ENCODE measurements around the gene PLCL2.

Gene PLCL2

GRCh38 chr3:16848007-16848406, 36.7 kb upstream of the PLCL2 start:
- Histone ChIP-seq H3K4me3 (no peak overlapping the region), H3K9me3 (no peaks in the 10 kb centered on the region), H3K4me1 (peaks cover 10% of the 10 kb centered on the region), H3K36me3 (replicated peaks) (no peaks in the 10 kb centered on the region), H3K27me3 (ENCODE audit: low read depth) (no peaks in the 10 kb centered on the region)
- no peak for DNase-seq (ENCODE audit: low spot score in 2 of 2)
- in situ Hi-C loops (cut with MboI; ENCODE audit: low sequenced_read_pairs) = no loop called here

- H3K9me3 ChIP-seq = no peaks in the 10 kb centered on the region; the same call in 1 of the 2 replicates
- in situ Hi-C loops (cut with MboI; ENCODE audit: low sequenced_read_pairs) = no loop called here
- peaks cover 10% of the 10 kb centered on the region for H3K4me1 ChIP-seq
- no peak overlapping the region for H3K4me3 ChIP-seq
- no peaks in the 10 kb centered on the region for H3K27me3 ChIP-seq (ENCODE audit: low read depth)
- no peaks in the 10 kb centered on the region for H3K36me3 ChIP-seq (replicated peaks)
- peak; percentile 89 to 93 for DNase-seq (ENCODE audit: low spot score in 2 of 2)
Observed at GRCh38 chr3:16849229-16849628, 35.5 kb upstream of the PLCL2 start.

DNA sequence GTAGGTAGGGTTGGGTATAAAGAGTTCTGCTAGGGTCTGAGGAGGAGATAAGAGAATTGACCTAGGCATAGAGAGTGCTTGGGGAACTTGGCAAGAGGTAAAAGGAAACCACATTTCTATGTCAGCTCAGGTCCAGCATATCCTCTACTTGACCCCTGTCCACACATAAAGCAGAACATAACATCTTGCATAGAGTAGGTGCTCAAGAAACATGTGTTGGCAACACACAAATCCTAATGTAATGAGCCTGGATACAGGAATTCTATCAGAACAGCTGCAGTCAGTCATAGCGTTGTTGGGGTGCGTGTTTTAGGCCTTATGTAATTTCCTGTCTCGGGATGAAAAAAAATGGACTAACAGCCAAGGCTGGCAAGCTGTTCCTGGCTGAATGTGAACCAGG, 35.0 kb upstream of the PLCL2 start:
- Histone ChIP-seq H3K27me3 (ENCODE audit: low read depth) (no peaks in the 10 kb centered on the region), H3K4me3 (no peak overlapping the region), H3K4me1 (peaks cover 10% of the 10 kb centered on the region), H3K9me3 (no peaks in the 10 kb centered on the region; the same call in 1 of the 2 replicates), H3K36me3 (replicated peaks) (no peaks in the 10 kb centered on the region)
- in situ Hi-C loops (cut with MboI; ENCODE audit: low sequenced_read_pairs) = no loop called here
- DNase-seq (ENCODE audit: low spot score in 2 of 2) = no peak

DNA sequence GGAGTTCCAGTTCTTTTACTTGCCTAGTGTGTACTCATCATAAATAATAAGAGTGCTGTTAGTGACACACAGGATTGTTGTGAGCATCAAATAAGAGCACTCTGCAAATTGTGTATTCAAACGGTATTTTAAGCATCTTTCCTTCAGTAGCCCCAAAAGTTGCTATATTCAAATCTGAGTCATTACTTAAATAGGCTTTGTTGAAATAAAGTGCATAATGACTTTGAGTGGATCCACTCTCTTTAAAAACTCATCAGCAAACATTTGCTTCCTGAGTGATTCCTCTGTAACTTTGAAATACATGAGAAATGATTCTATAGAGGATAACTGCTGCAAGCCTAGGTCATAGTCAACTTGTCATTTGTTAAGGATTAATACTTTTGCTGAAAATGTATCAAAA, 29.3 kb upstream of the PLCL2 start:
- H3K27me3 ChIP-seq (ENCODE audit: low read depth) = 0 out of 2 replicates have a peak, but pooled peaks cover 3% of the 10 kb centered on the region
- H3K36me3 ChIP-seq (replicated peaks) = no peaks in the 10 kb centered on the region
- in situ Hi-C loops (cut with MboI; ENCODE audit: low sequenced_read_pairs) = no loop called here
- H3K4me1 ChIP-seq = peaks cover 8% of the 10 kb centered on the region; the same call in 1 of the 2 replicates
- no peaks in the 10 kb centered on the region; the same call in 1 of the 2 replicates for H3K9me3 ChIP-seq
- DNase-seq (ENCODE audit: low spot score in 2 of 2) = no peak
- H3K4me3 ChIP-seq = no peak overlapping the region

DNA sequence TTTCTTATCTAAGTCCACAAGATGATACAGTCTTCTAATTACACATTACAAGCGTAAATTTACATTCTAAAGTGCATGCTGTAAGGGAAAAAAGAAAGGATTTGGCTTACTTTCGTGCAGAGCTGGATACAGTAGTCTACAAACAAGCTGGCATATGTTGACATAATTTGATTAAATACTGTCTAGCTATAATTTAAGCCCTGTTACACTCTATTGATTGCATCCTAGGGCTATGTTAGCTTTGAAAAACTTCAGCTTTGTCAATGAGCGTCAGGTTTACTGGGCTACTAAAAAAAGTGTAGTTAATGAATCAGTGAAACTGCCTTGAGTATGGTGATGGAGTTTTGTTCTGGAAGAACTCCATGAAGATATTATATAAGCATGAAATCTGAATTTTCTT, 24.5 kb upstream of the PLCL2 start:
- no peak for DNase-seq (ENCODE audit: low spot score in 2 of 2)
- in situ Hi-C loops (cut with MboI; ENCODE audit: low sequenced_read_pairs) = no loop called here
- Histone ChIP-seq H3K9me3 (peaks cover 2% of the 10 kb centered on the region; the same call in 1 of the 2 replicates), H3K36me3 (replicated peaks) (no peaks in the 10 kb centered on the region), H3K4me1 (peaks cover 10% of the 10 kb centered on the region; the same call in 1 of the 2 replicates), H3K4me3 (no peak overlapping the region), H3K27me3 (ENCODE audit: low read depth) (0 out of 2 replicates have a peak, but pooled peaks cover 3% of the 10 kb centered on the region)

DNA sequence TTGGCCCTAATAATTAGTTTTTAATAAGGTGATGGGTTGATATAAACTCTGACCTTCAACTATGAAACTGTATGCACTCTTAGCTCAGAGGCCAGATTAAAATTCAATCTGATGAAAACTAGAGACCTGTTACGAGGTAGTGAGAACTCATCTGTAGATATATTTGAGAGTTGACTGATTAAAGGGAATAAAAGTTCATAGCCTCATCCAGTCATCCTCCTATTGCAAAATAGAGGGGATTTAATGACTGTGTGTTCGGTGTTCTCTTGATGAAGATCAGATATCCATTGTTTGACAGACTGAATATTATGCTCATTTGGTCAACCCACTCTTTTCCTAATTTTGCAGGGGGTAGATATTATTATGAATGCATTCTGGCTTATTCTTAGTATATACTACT, 23.3 kb upstream of the PLCL2 start:
- no peak for DNase-seq (ENCODE audit: low spot score in 2 of 2)
- in situ Hi-C loops (cut with MboI; ENCODE audit: low sequenced_read_pairs) = no loop called here
- H3K9me3 ChIP-seq = peaks cover 2% of the 10 kb centered on the region; the same call in 1 of the 2 replicates
- no peak overlapping the region for H3K4me3 ChIP-seq
- H3K4me1 ChIP-seq = peaks cover 10% of the 10 kb centered on the region; the same call in 1 of the 2 replicates
- no peaks in the 10 kb centered on the region for H3K36me3 ChIP-seq (replicated peaks)
- 0 out of 2 replicates have a peak, but pooled peaks cover 3% of the 10 kb centered on the region for H3K27me3 ChIP-seq (ENCODE audit: low read depth)

GRCh38 chr3:16864610-16865313, 20.0 kb upstream of the PLCL2 start:
- Histone ChIP-seq H3K9me3 (peaks cover 2% of the 10 kb centered on the region; the same call in 1 of the 2 replicates), H3K36me3 (replicated peaks) (no peaks in the 10 kb centered on the region), H3K4me1 (peaks cover 2% of the 10 kb centered on the region; the same call in 1 of the 2 replicates), H3K4me3 (no peak overlapping the region), H3K27me3 (ENCODE audit: low read depth) (no peaks in the 10 kb centered on the region)
- DNase-seq (ENCODE audit: low spot score in 2 of 2) = no peak
- in situ Hi-C loops (cut with MboI; ENCODE audit: low sequenced_read_pairs) = no loop called here

DNA sequence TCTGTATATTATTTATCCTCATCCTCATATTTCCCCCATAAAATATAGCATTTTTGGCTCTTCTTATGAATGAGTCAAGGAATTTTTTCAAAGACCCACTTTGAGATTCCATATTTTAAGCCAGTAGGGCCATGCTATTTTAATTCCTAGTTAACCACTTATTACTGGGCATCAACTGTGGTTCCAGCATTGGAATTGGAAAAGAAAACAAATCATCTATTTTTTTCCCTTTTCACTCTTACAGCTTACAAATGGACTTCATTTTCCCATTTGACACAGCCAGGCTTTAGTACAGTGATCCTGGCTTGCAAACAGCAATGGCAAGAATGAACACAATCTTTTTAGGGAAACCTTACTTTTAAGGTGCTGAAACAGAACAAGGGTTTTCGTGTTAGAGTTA, 19.4 kb upstream of the PLCL2 start:
- in situ Hi-C loops (cut with MboI; ENCODE audit: low sequenced_read_pairs) = no loop called here
- H3K4me1 ChIP-seq = peaks cover 2% of the 10 kb centered on the region; the same call in 1 of the 2 replicates
- no peaks in the 10 kb centered on the region for H3K27me3 ChIP-seq (ENCODE audit: low read depth)
- peaks cover 2% of the 10 kb centered on the region; the same call in 1 of the 2 replicates for H3K9me3 ChIP-seq
- no peaks in the 10 kb centered on the region for H3K36me3 ChIP-seq (replicated peaks)
- H3K4me3 ChIP-seq = no peak overlapping the region
- no peak for DNase-seq (ENCODE audit: low spot score in 2 of 2)

DNA sequence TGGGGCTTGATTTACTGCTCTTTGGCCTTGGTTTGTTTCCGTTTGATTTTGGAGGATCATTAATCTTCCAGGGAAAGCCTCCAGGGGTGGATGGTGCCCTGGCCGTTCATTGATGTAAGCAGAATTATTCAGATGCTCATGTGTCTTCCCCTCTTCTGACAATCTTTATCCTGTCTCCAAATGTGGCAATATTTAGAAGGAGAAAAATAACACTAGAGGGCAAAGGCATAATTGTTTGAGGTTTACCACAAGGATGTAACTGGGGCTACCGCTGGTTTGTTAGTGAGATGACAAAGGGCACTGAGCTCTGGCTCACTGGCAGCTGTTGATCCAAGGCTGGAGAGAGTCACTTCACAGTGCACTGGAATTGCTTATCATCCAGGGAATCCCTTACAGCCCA, 18.2 kb upstream of the PLCL2 start:
- DNase-seq (ENCODE audit: low spot score in 2 of 2) = no peak

DNA sequence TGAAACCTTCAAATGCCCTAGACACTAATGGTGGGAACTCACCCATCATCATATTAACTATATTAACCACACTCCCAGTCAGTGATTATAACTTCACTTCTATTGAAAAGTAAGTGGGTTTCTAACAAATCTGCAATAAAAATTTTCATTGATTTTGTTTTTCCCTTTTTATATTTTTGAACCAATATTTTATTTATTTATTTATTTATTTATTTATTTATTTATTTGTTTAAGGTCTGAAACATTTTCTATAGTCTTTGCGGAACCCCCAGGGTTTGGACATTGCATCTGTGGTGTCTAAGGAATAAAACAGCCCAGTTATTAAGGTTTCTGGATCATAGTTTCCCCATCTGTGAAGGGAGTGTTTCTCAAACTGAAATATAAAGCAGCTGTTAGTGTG, 16.2 kb upstream of the PLCL2 start:
- Histone ChIP-seq H3K36me3 (replicated peaks) (no peaks in the 10 kb centered on the region), H3K27me3 (ENCODE audit: low read depth) (no peaks in the 10 kb centered on the region), H3K9me3 (no peaks in the 10 kb centered on the region), H3K4me3 (no peak overlapping the region), H3K4me1 (peaks cover 2% of the 10 kb centered on the region; the same call in 1 of the 2 replicates)
- in situ Hi-C loops (cut with MboI; ENCODE audit: low sequenced_read_pairs) = no loop called here
- DNase-seq (ENCODE audit: low spot score in 2 of 2) = no peak

More for the DNA sequence above, 18.2 kb upstream of the PLCL2 start:
- in situ Hi-C loops (cut with MboI; ENCODE audit: low sequenced_read_pairs) = no loop called here
- Histone ChIP-seq H3K9me3 (peaks cover 2% of the 10 kb centered on the region; the same call in 1 of the 2 replicates), H3K36me3 (replicated peaks) (no peaks in the 10 kb centered on the region), H3K27me3 (ENCODE audit: low read depth) (no peaks in the 10 kb centered on the region), H3K4me1 (peaks cover 2% of the 10 kb centered on the region; the same call in 1 of the 2 replicates), H3K4me3 (no peak overlapping the region)

DNA sequence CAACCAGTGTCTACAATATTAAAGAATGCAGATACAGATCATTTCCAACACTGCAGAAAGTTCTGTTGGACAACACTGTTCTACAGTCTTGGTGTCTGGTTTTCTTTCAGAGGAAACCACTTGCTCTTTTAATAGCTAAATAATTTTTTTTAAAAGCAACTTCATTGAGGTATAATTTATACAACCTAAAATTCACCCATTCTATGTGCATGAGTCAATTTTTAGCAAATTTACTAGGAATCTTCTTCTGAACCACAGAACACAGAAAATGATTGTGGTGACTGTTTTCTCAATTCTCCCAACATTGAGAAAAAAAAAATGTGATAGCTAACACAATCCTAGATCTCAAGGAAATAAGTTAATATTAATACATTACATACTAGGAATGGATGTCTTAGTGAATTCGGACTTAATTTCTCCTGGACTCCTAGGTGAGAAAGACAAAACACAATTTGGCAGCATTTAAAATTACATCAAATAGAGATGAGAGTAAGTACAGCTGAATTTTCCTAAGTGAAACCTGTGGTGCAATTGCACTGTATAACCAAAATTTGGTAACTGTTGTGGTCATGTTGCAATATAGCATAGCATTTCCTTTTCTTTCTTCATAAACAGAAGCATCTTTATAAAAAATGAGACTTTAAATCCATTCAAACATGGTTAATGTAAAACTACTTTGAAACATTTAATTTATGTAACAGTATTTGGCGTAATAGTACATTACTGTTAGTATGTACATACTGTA, 15.3 kb upstream of the PLCL2 start:
- H3K27me3 ChIP-seq (ENCODE audit: low read depth) = no peaks in the 10 kb centered on the region
- peaks cover 2% of the 10 kb centered on the region; the same call in 1 of the 2 replicates for H3K4me1 ChIP-seq
- no peak overlapping the region for H3K4me3 ChIP-seq
- no peaks in the 10 kb centered on the region for H3K9me3 ChIP-seq
- DNase-seq (ENCODE audit: low spot score in 2 of 2) = no peak
- in situ Hi-C loops (cut with MboI; ENCODE audit: low sequenced_read_pairs) = no loop called here
- no peaks in the 10 kb centered on the region for H3K36me3 ChIP-seq (replicated peaks)

DNA sequence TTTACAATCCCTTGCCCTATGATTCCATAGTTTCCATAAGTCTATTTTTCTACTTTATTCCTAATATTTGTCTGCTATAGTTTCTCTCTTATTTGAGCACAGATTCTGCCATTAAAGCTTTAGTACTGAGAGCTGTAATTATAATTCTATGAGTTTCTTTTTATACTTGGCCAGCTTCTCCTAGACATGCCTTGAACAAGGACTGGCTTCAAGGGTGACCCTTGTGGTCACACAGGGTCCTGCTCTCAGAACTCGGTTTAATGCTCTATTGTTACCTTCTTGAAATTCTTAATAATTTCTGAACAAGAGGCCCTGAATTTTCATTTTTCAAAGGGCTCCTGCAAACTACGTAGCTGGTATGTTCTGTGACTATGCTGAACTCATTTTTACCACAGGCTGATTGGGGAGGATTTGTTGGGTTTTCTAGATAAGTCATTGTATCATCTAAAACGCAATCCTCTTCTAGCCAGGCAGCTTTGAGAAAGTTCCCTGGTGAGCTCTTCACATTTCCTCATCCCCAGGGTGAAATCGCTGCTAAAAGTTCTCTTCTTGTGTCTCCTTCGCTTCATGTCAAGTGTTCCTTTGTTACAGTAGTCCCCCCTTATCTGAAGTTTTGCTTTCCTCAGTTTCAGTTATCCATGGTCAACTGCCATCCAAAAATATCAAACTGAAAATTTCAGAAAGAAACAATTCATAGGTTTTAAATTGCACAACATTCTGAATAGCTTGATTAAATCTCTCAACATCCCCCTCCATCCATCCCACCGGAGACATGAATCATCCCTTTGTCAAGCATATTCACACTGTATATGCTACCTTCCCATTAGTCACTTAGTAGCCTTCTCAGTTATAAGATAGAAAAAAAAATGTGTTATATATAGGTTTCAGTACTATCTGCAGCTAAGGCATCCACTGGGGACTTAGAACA, 12.6 kb upstream of the PLCL2 start:
- no peak overlapping the region for H3K4me3 ChIP-seq
- H3K4me1 ChIP-seq = no peaks in the 10 kb centered on the region
- no peak for DNase-seq (ENCODE audit: low spot score in 2 of 2)
- H3K9me3 ChIP-seq = no peaks in the 10 kb centered on the region
- H3K36me3 ChIP-seq (replicated peaks) = no peaks in the 10 kb centered on the region
- in situ Hi-C loops (cut with MboI; ENCODE audit: low sequenced_read_pairs) = no loop called here
- H3K27me3 ChIP-seq (ENCODE audit: low read depth) = no peaks in the 10 kb centered on the region

GRCh38 chr3:16873872-16874271, 10.9 kb upstream of the PLCL2 start:
- in situ Hi-C loops (cut with MboI; ENCODE audit: low sequenced_read_pairs) = no loop called here

More at GRCh38 chr3:16873872-16874271, 10.9 kb upstream of the PLCL2 start:
- no peaks in the 10 kb centered on the region for H3K36me3 ChIP-seq (replicated peaks)
- no peaks in the 10 kb centered on the region for H3K9me3 ChIP-seq
- no peaks in the 10 kb centered on the region for H3K4me1 ChIP-seq
- DNase-seq (ENCODE audit: low spot score in 2 of 2) = no peak
- no peak overlapping the region for H3K4me3 ChIP-seq
- H3K27me3 ChIP-seq (ENCODE audit: low read depth) = no peaks in the 10 kb centered on the region
